GM23248 (cell line): ENCODE results near the gene FEZ2. TPM values are rescaled to one million over a fixed set of nuclear protein-coding genes. Genes with fewer than 3 reads are reported as not detected.

Source experiments
- DNase-seq: peaks from one replicate; pipeline ENCODE4 v3.0.0-alpha.2; 2015
- H2AFZ ChIP-seq: fragments of 200-600 bp; sonication (generic); 2 replicates; pipeline ENCODE4 v1.6.1; 2016; ENCODE audit warnings: antibody characterized with exemption
- H3F3A ChIP-seq: fragments of 200-600 bp; sonication (generic); 2 replicates; pipeline ENCODE4 v1.6.1; 2016; ENCODE audit warnings: mild to moderate bottlenecking, antibody characterized with exemption, mixed run types; ENCODE audit not compliant: insufficient read depth
- H3K27ac ChIP-seq: fragments of 200-600 bp; sonication (generic); 2 replicates; pipeline ENCODE4 v1.5.1; 2016; ENCODE audit warnings: mild to moderate bottlenecking
- H3K27me3 ChIP-seq: fragments of 200-600 bp; sonication (generic); replicated peaks from 2 replicates; pipeline ENCODE4 v1.6.1; 2016; ENCODE audit warnings: mild to moderate bottlenecking; ENCODE audit not compliant: insufficient read depth
- H3K36me3 ChIP-seq: fragments of 200-600 bp; sonication (generic); 2 replicates; pipeline ENCODE4 v1.6.1; 2016; ENCODE audit warnings: low read depth, mild to moderate bottlenecking
- H3K4me1 ChIP-seq: fragments of 200-600 bp; sonication (generic); 2 replicates; pipeline ENCODE4 v1.6.1; 2016; ENCODE audit warnings: mild to moderate bottlenecking; ENCODE audit not compliant: insufficient read depth
- H3K4me2 ChIP-seq: fragments of 200-600 bp; sonication (generic); one replicate; pipeline ENCODE4 v1.6.1; 2016; ENCODE audit warnings: mild to moderate bottlenecking; ENCODE audit not compliant: unreplicated experiment
- H3K4me3 ChIP-seq: fragments of 200-600 bp; sonication (generic); 2 replicates; pipeline ENCODE4 v1.5.1; 2016; ENCODE audit warnings: mild to moderate bottlenecking
- H3K79me2 ChIP-seq: fragments of 200-600 bp; sonication (generic); 2 replicates; pipeline ENCODE4 v1.6.1; 2016; ENCODE audit warnings: mild to moderate bottlenecking; ENCODE audit not compliant: insufficient read depth
- H3K9ac ChIP-seq: fragments of 200-600 bp; sonication (generic); 2 replicates; pipeline ENCODE4 v1.6.1; 2016; ENCODE audit warnings: mild to moderate bottlenecking
- H3K9me2 ChIP-seq: fragments of 200-600 bp; sonication (generic); 2 replicates; pipeline ENCODE4 v1.6.1; 2016; ENCODE audit warnings: mixed run types, mild to moderate bottlenecking, moderate library complexity; ENCODE audit not compliant: insufficient read depth
- H3K9me3 ChIP-seq: fragments of 200-600 bp; sonication (generic); one replicate; pipeline ENCODE4 v1.6.1; 2017; ENCODE audit warnings: low read depth
- H4K20me1 ChIP-seq: fragments of 200-600 bp; sonication (generic); 2 replicates; pipeline ENCODE4 v1.6.0; 2016; ENCODE audit not compliant: insufficient read depth
- EZH2 ChIP-seq: fragments of 200-600 bp; sonication (generic); IDR thresholded peaks from 2 replicates; pipeline ENCODE4 v1.6.1; 2018; ENCODE audit warnings: antibody characterized with exemption, mild to moderate bottlenecking; ENCODE audit not compliant: insufficient read depth, poor library complexity, severe bottlenecking
- EZH2phosphoT487 ChIP-seq: fragments of 200-600 bp; sonication (generic); IDR thresholded peaks from 2 replicates; pipeline ENCODE4 v1.6.1; 2018; ENCODE audit warnings: antibody characterized with exemption, moderate library complexity, mild to moderate bottlenecking, low read depth; ENCODE audit not compliant: insufficient read depth
- WGBS, 2 experiments: methylation state at CpG; one replicate each; pipeline ENCODE4 v1.1.6; 2015 to 2017; ENCODE audit warnings: low lambda C conversion rate in 2 of 2, low coverage in 1 of 2; ENCODE audit errors: missing lambda C conversion rate in 2 of 2; 5-methylcytosine and 5-hydroxymethylcytosine counted together
- in situ Hi-C: fragments of 300-500 bp; cut with MboI; formaldehyde crosslinking; loops from 2 replicates; pipeline ENCODE4 v1.15.0; 2020
- polyA plus RNA-seq: library from polyadenylated mRNA; unstranded; fragments of >200 nt; fragmentation: Nextera tagmentation; extraction: Ambion mirVana; gene quantifications from 2 replicates; pipeline ENCODE4 v1.2.1, GENCODE V29; 2016
- total RNA-seq: library from RNA; depleted of rRNA; stranded (reverse); fragments of >200 nt; shearing (Covaris generic); gene quantifications from 2 replicates; pipeline ENCODE4 v1.2.3, GENCODE V29; 2014

The FEZ2 gene
- total and polyA plus RNA-seq, 2 experiments from 2014 or later: 48.8 to 93.2 TPM

DNA sequence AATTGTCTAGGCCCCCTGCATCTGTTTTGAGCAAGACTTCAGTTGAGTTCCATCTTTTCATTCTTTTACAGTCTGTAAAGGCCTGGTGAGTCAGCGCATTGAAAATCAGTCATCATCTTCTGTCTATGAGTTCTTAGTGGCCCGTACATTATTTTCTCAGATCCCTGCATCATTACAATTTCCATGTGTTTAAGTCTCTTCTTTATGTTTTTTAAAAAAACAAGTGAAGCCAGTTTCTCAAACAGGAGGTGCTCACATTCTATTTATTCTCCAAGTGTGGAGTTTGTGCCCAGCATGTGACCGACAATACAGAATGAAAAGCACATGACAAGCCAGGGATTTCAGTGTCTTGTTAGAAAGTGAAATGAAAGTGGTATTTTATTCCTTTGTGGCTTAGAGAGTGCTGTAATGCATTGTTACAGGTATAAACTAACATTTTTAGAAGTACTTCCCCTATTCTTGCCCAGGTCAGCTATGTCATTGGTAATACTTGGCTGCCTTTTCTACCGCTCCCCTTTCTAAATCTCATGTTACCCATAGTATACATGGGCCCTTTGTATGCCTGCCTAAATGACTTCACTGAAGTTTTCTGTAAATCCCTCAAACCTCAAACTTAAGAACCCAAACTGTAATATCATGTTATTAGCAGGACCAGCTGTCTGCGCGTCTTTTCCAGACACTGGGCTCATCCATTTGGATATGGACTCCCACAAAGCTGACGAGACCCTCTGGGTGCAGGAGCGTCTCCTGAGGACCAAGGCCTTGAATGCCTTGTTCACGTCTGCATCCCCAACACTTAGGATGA is 67.6 kb downstream of the FEZ2 start:
- Histone ChIP-seq H3K27me3 (no peaks in the 10 kb centered on the region), H3K4me3 (no peak overlapping the region), H3K27ac (peak overlapping the region; percentile 63), H3K79me2 (peaks cover 76% of the 10 kb centered on the region), H2AFZ (no peak overlapping the region), H3F3A (peaks cover 94% of the 10 kb centered on the region), H3K4me2 (peak overlapping the region; percentile 15), H3K9ac (peak overlapping the region; percentile 9), H3K36me3 (peaks cover 72% of the 10 kb centered on the region), H3K9me2 (no peaks in the 10 kb centered on the region), H3K9me3 (no peaks in the 10 kb centered on the region), H3K4me1 (peaks cover 43% of the 10 kb centered on the region), H4K20me1 (no peaks in the 10 kb centered on the region)
- TF ChIP-seq EZH2phosphoT487 (no peak), EZH2 (no peak)
- DNase-seq: peak; percentile 84
- WGBS, 2 experiments: 68 to 72% methylated on average over 9 of the region's 9 CpGs
- in situ Hi-C loops: loop anchor here (10.0 kb wide), 1 partner anchor 134 kb away; no protein-coding TSS in a partner anchor

DNA sequence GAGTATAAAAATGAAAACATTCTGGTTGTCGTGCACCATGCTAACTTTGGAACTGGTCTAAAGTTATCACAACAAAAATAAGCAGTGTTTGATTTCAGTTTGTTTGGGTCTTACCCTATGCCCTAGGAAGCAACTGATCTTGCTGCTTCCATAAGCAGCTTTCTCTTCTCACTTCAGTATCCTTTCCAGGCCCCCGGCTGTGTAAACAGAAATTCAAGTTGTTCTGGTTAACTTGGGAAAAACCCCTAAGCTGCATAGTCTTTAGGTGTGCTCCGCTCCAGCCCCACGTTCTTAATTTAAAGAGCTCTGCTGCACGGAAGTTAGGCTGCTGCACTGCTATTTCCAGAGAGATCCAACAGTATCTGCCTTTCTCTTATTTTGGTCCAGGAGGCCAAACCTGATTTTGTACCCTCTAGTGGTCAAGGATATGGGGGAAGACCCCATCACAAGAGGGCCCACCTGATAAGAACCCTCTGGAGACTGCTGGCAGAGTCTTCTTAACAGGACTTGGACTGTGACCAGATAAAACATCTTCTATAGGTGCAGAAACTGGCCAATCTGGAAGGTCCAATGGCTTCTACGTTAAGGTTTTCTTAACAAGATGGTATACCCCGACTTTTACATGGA is 69.1 kb downstream of the FEZ2 start:
- H3K36me3 ChIP-seq: peaks cover 86% of the 10 kb centered on the region
- TF ChIP-seq EZH2phosphoT487 (no peak), EZH2 (no peak)
- no peak overlapping the region for H2AFZ ChIP-seq
- in situ Hi-C loops: no loop called here
- no peaks in the 10 kb centered on the region for H3K9me3 ChIP-seq
- no peak overlapping the region for H3K4me2 ChIP-seq
- H3K27me3 ChIP-seq: no peaks in the 10 kb centered on the region
- H3K27ac ChIP-seq: peak overlapping the region; percentile 63
- H3K79me2 ChIP-seq: peaks cover 91% of the 10 kb centered on the region
- H3K4me1 ChIP-seq: peaks cover 43% of the 10 kb centered on the region
- DNase-seq: no peak
- H3K9me2 ChIP-seq: no peaks in the 10 kb centered on the region
- H4K20me1 ChIP-seq: no peaks in the 10 kb centered on the region
- H3K9ac ChIP-seq: no peak overlapping the region
- H3K4me3 ChIP-seq: no peak overlapping the region
- peaks cover 97% of the 10 kb centered on the region for H3F3A ChIP-seq
- 97 to 98% methylated on average over 7 of the region's 7 CpGs for WGBS, 2 experiments

DNA sequence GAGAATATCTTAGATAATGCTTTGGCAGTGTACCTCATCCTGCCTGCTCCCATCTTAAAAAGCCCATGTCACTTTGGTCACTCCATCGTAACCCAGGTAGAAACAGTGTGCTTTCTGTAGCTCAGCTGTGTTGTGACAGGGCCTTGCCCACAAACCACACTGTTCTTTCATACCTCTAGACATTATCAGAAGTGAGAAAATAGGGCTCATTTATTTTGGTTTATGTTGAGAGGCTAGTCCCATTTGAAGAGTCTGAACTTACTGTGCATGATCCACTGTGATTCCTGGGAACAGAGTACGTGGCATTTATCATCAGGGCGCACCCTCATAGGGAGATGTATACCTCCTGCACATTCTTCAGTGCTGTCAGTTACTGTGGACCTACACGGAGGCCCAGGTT is 69.7 kb downstream of the FEZ2 start:
- Histone ChIP-seq H3K9me2 (no peaks in the 10 kb centered on the region), H3K27ac (peak overlapping the region; percentile 63; the same call in 1 of the 2 replicates), H2AFZ (no peak overlapping the region), H3K4me2 (no peak overlapping the region), H4K20me1 (no peaks in the 10 kb centered on the region), H3K27me3 (no peaks in the 10 kb centered on the region), H3F3A (peaks cover 97% of the 10 kb centered on the region), H3K9ac (no peak overlapping the region), H3K9me3 (no peaks in the 10 kb centered on the region), H3K4me3 (no peak overlapping the region), H3K4me1 (peaks cover 43% of the 10 kb centered on the region), H3K79me2 (peaks cover 95% of the 10 kb centered on the region), H3K36me3 (peaks cover 86% of the 10 kb centered on the region)
- in situ Hi-C loops: no loop called here
- WGBS, 2 experiments: 97 to 99% methylated on average over 4 of the region's 4 CpGs
- no peak for DNase-seq
- TF ChIP-seq EZH2phosphoT487: no peak
- TF ChIP-seq EZH2: no peak

DNA sequence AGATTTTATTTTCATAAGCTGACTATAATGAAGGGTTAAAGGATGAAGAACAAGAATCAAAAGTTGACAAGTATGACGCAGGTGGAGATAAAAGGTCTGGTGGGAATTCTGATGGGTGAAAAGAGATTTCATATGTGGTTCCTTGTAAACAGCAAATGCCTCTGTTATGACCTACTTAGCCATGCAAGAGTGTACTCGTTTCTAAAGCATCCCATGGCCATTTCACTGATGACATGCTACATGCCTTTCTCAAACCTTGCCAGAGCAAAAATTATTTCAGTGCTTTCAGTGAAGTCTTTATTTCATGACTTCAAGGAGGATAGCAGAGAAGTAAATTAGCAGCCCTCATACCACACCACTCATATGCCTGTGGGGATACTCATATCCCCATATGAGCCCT is 71.7 kb downstream of the FEZ2 start:
- peaks cover 35% of the 10 kb centered on the region for H3K4me1 ChIP-seq
- peaks cover 86% of the 10 kb centered on the region for H3K36me3 ChIP-seq
- TF ChIP-seq EZH2 (no peak), EZH2phosphoT487 (no peak)
- H2AFZ ChIP-seq: no peak overlapping the region
- no peak overlapping the region for H3K9ac ChIP-seq
- H3K9me2 ChIP-seq: no peaks in the 10 kb centered on the region
- peak; percentile 53 for DNase-seq
- H4K20me1 ChIP-seq: no peaks in the 10 kb centered on the region
- 51 to 60% methylated on average over 2 of the region's 2 CpGs for WGBS, 2 experiments
- peak overlapping the region; percentile 44 for H3K27ac ChIP-seq
- no peak overlapping the region for H3K4me3 ChIP-seq
- H3K9me3 ChIP-seq: no peaks in the 10 kb centered on the region
- peaks cover 97% of the 10 kb centered on the region for H3F3A ChIP-seq
- H3K79me2 ChIP-seq: peaks cover 95% of the 10 kb centered on the region
- H3K4me2 ChIP-seq: no peak overlapping the region
- no peaks in the 10 kb centered on the region for H3K27me3 ChIP-seq
- in situ Hi-C loops: no loop called here
